A204.1 (cell line): ENCODE measurements around the gene RASAL3.
A peak's percentile ranks its signal among the peaks of the same experiment; 100 is the strongest.
"Not testable (repeated sequence)": the region's sequence is repeated elsewhere in the genome, so short reads cannot be mapped to it uniquely, and the experiment has no call there.

ENCODE experiments used
- FAIRE-seq: peaks from 2 replicates; lab custom pipeline; 2012; peaks lifted over from hg19 to GRCh38; lab: Jason Lieb, UNC

Gene RASAL3

GRCh38 chr19:15418579-15419412 is 45.5 kb downstream of the RASAL3 start, which contains the start of gene AKAP8L:
Gene AKAP8L, minus strand, starts transcription at chr19:15418988. Its CDS starts 65 bp downstream, at chr19:15418923.
- FAIRE-seq, result peak; percentile 98

- no peak for FAIRE-seq
Measured at GRCh38 chr19:15418231-15418578, 46.1 kb downstream of the RASAL3 start.

- FAIRE-seq, result no peak
Measured at GRCh38 chr19:15417699-15418098, 46.6 kb downstream of the RASAL3 start.

GRCh38 chr19:15412832-15413231 is 51.5 kb downstream of the RASAL3 start:
- no peak for FAIRE-seq

- FAIRE-seq, result not testable (repeated sequence)
Measured at GRCh38 chr19:15411351-15411750, 53.0 kb downstream of the RASAL3 start.

GRCh38 chr19:15404780-15405211 is 59.5 kb downstream of the RASAL3 start:
- FAIRE-seq, result no peak

GRCh38 chr19:15404097-15404779 is 60.1 kb downstream of the RASAL3 start:
- no peak for FAIRE-seq

- no peak for FAIRE-seq
Measured at GRCh38 chr19:15403151-15403531, 61.2 kb downstream of the RASAL3 start.

GRCh38 chr19:15402411-15403150 is 61.8 kb downstream of the RASAL3 start:
- FAIRE-seq, result no peak
